K562 (cell line): Measurements from ENCODE around the gene APBB2.

Experiments
- EP400 ChIP-seq: fragments of 450-650 bp; IDR thresholded peaks from 2 replicates; pipeline ENCODE4 v1.6.1; 2017; ENCODE audit warnings: antibody characterized with exemption, mild to moderate bottlenecking, moderate library complexity
- FOXM1 ChIP-seq, 2 experiments: fragments of 450-650 bp in 1 of 2; sonication (generic) in 1 of 2; formaldehyde crosslinking in 1 of 2; IDR thresholded peaks; 2 replicates each; pipeline versions ENCODE4 v1.6.1 to v1.9.0; 2017 to 2022; ENCODE audit warnings: low read depth in 2 of 2, mild to moderate bottlenecking in 2 of 2, missing genetic modification reagents in 1 of 2, moderate library complexity in 1 of 2
- SREBF2 ChIP-seq: sonication (generic); formaldehyde crosslinking; IDR thresholded peaks from 2 replicates; pipeline ENCODE4 v1.4.0; 2020; ENCODE audit warnings: mild to moderate bottlenecking, missing genetic modification reagents
- ZFX ChIP-seq: sonication (generic); formaldehyde crosslinking; IDR thresholded peaks from 2 replicates; pipeline ENCODE4 v1.8.0; 2022; ENCODE audit warnings: mild to moderate bottlenecking, missing genetic modification reagents, moderate library complexity
- TF ChIP-seq, protein P1 (sequence below): fragments of 250-450 bp; sonication (Bioruptor Pico); IDR thresholded peaks from 2 replicates; pipeline ENCODE4 v1.4.0; 2020; ENCODE audit warnings: mild to moderate bottlenecking, moderate library complexity
- TF ChIP-seq, protein P2 (sequence below), 3 experiments: IDR thresholded peaks in 2 of 3; conservative IDR thresholded peaks in 1 of 3; 2 replicates each; pipeline ENCODE4 v1.5.1; 2011 to 2012; ENCODE audit warnings: low read length in 3 of 3, mild to moderate bottlenecking in 3 of 3, control low read depth in 2 of 3, improper control_type of control experiment in 1 of 3, inconsistent platforms in 1 of 3, low read depth in 1 of 3, mixed read lengths in 1 of 3, moderate library complexity in 1 of 3; ENCODE audit not compliant: insufficient read depth in 2 of 3
- TF ChIP-seq, protein P3 (sequence below): sonication (generic); formaldehyde crosslinking; IDR thresholded peaks from 2 replicates; pipeline ENCODE4 v1.8.0; 2023; ENCODE audit warnings: mild to moderate bottlenecking, missing genetic modification reagents
- TF ChIP-seq, protein P4 (sequence below): sonication (generic); formaldehyde crosslinking; IDR thresholded peaks from 2 replicates; pipeline ENCODE4 v1.8.1; 2023; ENCODE audit warnings: mild to moderate bottlenecking, missing genetic modification reagents, moderate library complexity

DNA sequence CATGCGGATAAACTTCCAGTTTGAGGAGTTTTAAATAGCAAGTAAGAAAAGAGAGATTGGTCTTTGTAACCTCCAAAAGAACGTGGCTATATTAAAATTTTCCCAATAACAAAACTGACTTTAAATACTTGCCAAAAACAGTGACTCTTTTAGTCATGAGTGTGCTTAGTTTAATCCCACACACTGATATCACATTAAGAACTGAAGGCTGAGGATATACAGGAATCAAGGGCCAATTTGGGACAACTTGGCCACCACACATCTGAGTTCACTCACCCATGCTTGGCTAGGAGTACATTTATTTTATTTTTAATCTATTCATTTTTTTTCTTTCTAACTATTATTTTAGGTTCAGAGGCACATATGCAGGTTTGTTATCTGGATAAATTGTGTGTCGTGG is 110.2 kb downstream of the APBB2 start:
- TF ChIP-seq, protein P1, sequence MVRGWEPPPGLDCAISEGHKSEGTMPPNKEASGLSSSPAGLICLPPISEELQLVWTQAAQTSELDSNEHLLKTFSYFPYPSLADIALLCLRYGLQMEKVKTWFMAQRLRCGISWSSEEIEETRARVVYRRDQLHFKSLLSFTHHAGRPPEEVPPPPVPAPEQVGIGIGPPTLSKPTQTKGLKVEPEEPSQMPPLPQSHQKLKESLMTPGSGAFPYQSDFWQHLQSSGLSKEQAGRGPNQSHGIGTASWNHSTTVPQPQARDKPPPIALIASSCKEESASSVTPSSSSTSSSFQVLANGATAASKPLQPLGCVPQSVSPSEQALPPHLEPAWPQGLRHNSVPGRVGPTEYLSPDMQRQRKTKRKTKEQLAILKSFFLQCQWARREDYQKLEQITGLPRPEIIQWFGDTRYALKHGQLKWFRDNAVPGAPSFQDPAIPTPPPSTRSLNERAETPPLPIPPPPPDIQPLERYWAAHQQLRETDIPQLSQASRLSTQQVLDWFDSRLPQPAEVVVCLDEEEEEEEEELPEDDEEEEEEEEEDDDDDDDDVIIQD (CRISPR knock-in tag) = no peak
- TF ChIP-seq SREBF2 (CRISPR knock-in tag) = no peak
- TF ChIP-seq, protein P2, sequence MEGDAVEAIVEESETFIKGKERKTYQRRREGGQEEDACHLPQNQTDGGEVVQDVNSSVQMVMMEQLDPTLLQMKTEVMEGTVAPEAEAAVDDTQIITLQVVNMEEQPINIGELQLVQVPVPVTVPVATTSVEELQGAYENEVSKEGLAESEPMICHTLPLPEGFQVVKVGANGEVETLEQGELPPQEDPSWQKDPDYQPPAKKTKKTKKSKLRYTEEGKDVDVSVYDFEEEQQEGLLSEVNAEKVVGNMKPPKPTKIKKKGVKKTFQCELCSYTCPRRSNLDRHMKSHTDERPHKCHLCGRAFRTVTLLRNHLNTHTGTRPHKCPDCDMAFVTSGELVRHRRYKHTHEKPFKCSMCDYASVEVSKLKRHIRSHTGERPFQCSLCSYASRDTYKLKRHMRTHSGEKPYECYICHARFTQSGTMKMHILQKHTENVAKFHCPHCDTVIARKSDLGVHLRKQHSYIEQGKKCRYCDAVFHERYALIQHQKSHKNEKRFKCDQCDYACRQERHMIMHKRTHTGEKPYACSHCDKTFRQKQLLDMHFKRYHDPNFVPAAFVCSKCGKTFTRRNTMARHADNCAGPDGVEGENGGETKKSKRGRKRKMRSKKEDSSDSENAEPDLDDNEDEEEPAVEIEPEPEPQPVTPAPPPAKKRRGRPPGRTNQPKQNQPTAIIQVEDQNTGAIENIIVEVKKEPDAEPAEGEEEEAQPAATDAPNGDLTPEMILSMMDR (IDR thresholded peaks at IDR 0.05 in 2 of 3, conservative IDR thresholded peaks at IDR 0.05 in 1 of 3; ENCODE audit: insufficient read depth in 2 of 3, low read depth in 1 of 3, low read length in 3 of 3) = no peak
- no peak for TF ChIP-seq EP400
- TF ChIP-seq ZFX (CRISPR knock-in tag) = no peak
- TF ChIP-seq, protein P3, sequence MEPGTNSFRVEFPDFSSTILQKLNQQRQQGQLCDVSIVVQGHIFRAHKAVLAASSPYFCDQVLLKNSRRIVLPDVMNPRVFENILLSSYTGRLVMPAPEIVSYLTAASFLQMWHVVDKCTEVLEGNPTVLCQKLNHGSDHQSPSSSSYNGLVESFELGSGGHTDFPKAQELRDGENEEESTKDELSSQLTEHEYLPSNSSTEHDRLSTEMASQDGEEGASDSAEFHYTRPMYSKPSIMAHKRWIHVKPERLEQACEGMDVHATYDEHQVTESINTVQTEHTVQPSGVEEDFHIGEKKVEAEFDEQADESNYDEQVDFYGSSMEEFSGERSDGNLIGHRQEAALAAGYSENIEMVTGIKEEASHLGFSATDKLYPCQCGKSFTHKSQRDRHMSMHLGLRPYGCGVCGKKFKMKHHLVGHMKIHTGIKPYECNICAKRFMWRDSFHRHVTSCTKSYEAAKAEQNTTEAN (CRISPR knock-in tag) = no peak
- no peak for TF ChIP-seq FOXM1 (IDR thresholded peaks at IDR 0.05; ENCODE audit: low read depth)
- TF ChIP-seq FOXM1 (CRISPR knock-in tag; IDR thresholded peaks at IDR 0.05; ENCODE audit: low read depth) = no peak
- TF ChIP-seq, protein P4, sequence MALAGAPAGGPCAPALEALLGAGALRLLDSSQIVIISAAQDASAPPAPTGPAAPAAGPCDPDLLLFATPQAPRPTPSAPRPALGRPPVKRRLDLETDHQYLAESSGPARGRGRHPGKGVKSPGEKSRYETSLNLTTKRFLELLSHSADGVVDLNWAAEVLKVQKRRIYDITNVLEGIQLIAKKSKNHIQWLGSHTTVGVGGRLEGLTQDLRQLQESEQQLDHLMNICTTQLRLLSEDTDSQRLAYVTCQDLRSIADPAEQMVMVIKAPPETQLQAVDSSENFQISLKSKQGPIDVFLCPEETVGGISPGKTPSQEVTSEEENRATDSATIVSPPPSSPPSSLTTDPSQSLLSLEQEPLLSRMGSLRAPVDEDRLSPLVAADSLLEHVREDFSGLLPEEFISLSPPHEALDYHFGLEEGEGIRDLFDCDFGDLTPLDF = no peak
